ENCODE results near the gene CENPH.
"Not testable (repeated sequence)": the region's sequence is repeated elsewhere in the genome, so short reads cannot be mapped to it uniquely, and the experiment has no call there.

The CENPH gene

DNA sequence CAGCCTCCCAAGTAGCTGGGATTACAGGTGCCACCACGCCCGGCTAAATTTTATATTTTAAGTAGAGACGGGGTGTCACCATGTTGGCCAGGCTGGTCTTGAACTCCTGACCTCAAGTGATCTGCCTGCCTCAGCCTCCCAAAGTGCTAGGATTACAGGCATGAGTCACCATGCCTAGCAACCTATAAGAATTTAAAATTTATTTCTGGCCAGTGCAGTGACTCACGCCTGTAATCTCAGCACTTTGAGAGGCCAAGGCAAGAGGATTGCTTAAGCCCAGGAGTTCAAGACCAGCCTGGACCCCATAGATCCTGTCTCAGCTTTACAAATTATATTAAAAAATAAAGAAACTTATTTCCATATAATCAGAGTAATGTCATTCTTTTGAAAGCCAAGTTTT lies 66.6 kb downstream of the CENPH start:
- DNase-seq = not testable (repeated sequence)

GRCh38 chr5:69257577-69257976 lies 68.2 kb downstream of the CENPH start:
- no peak for DNase-seq

Measured in stimulated activated CD4-positive, alpha-beta T cell treated with anti-CD3 and anti-CD28 coated beads, Interleukin-2, amount 100 ng/mL, for 48 hours (primary cell).